Medulla oblongata (tissue), 1 donor: ENCODE measurements around the gene PBX1.

ENCODE experiments used
- DNase-seq: peaks from one replicate; pipeline ENCODE4 v3.0.0-alpha.2; 2015; ENCODE audit errors: extremely low spot score

Gene PBX1

GRCh38 chr1:164864161-164864560 lies 305.2 kb downstream of the PBX1 start:
- no peak for DNase-seq

- no peak for DNase-seq
Measured at GRCh38 chr1:164865385-164865784, 306.4 kb downstream of the PBX1 start.

GRCh38 chr1:164867590-164867989 lies 308.6 kb downstream of the PBX1 start:
- no peak for DNase-seq

GRCh38 chr1:164868990-164869389 lies 310.0 kb downstream of the PBX1 start:
- DNase-seq, result no peak

GRCh38 chr1:164875518-164875917 lies 316.5 kb downstream of the PBX1 start:
- no peak for DNase-seq

- no peak for DNase-seq
Measured at GRCh38 chr1:164876398-164877116, 317.6 kb downstream of the PBX1 start.

- DNase-seq, result no peak
Measured at GRCh38 chr1:164880199-164880598, 321.2 kb downstream of the PBX1 start.

GRCh38 chr1:164880644-164881043 lies 321.7 kb downstream of the PBX1 start:
- DNase-seq, result no peak

GRCh38 chr1:164885311-164885710 lies 326.3 kb downstream of the PBX1 start:
- no peak for DNase-seq

GRCh38 chr1:164886101-164886500 lies 327.1 kb downstream of the PBX1 start:
- DNase-seq, result no peak

GRCh38 chr1:164891615-164892014 lies 332.6 kb downstream of the PBX1 start:
- no peak for DNase-seq

- peak; percentile 27 for DNase-seq
Measured at GRCh38 chr1:164895026-164895912, 336.3 kb downstream of the PBX1 start.

GRCh38 chr1:164901031-164901430 lies 342.0 kb downstream of the PBX1 start:
- no peak for DNase-seq
